DND-41 (cell line): ENCODE results near the gene GRIA1.

Experiments
- ATAC-seq: fragments of 200-7000 bp; cut with Tn5 transposase; 3 replicates; pipeline ENCODE4 v1.9.1; 2021; ENCODE audit warnings: low read depth; ENCODE audit not compliant: insufficient read depth
- DNase-seq: peaks from one replicate; pipeline ENCODE4 v3.0.0-alpha.2; 2020
- H2AFZ ChIP-seq: 2 replicates; pipeline ENCODE4 v1.6.0; 2012; ENCODE audit warnings: low read depth, low read length
- H3K27ac ChIP-seq: 2 replicates; pipeline ENCODE4 v1.5.1; 2012; ENCODE audit warnings: low read length, inconsistent platforms
- H3K27me3 ChIP-seq: fragments of 200-600 bp; sonication (generic); 2 replicates; pipeline ENCODE4 v1.6.0; 2012; ENCODE audit warnings: low read length, mild to moderate bottlenecking, inconsistent platforms; ENCODE audit not compliant: insufficient read depth, poor library complexity
- H3K36me3 ChIP-seq: 2 replicates; pipeline ENCODE4 v1.5.1; 2012; ENCODE audit warnings: low read length, inconsistent platforms; ENCODE audit not compliant: insufficient read depth
- H3K4me1 ChIP-seq: 2 replicates; pipeline ENCODE4 v1.5.1; 2012; ENCODE audit warnings: mild to moderate bottlenecking, low read length; ENCODE audit not compliant: insufficient read depth
- H3K4me2 ChIP-seq: 2 replicates; pipeline ENCODE4 v1.6.0; 2012; ENCODE audit warnings: mild to moderate bottlenecking, moderate library complexity, low read length, inconsistent platforms; ENCODE audit not compliant: insufficient read depth
- H3K4me3 ChIP-seq, 2 experiments: fragments of 200-600 bp in 1 of 2; shearing (Covaris generic) in 1 of 2; 2 replicates each; pipeline ENCODE4 v1.5.1; 2012 to 2016; ENCODE audit warnings: inconsistent platforms in 2 of 2, low read length in 2 of 2, mild to moderate bottlenecking in 2 of 2, low read depth in 1 of 2, moderate library complexity in 1 of 2
- H3K79me2 ChIP-seq: 2 replicates; pipeline ENCODE4 v1.6.0; 2012; ENCODE audit warnings: low read length, inconsistent platforms; ENCODE audit not compliant: insufficient read depth
- H3K9ac ChIP-seq: 2 replicates; pipeline ENCODE4 v1.6.0; 2012; ENCODE audit warnings: low read depth, mild to moderate bottlenecking, inconsistent platforms, low read length, moderate library complexity
- H3K9me3 ChIP-seq: 2 replicates; pipeline ENCODE4 v1.5.1; 2012; ENCODE audit warnings: low read length, moderate library complexity, mild to moderate bottlenecking, inconsistent platforms; ENCODE audit not compliant: insufficient read depth, severe bottlenecking
- H4K20me1 ChIP-seq: 2 replicates; pipeline ENCODE4 v1.6.0; 2012; ENCODE audit warnings: low read length; ENCODE audit not compliant: insufficient read depth
- EZH2 ChIP-seq: IDR thresholded peaks from 3 replicates; pipeline ENCODE4 v1.6.1; 2012; ENCODE audit warnings: borderline replicate concordance, low read depth, mild to moderate bottlenecking, moderate library complexity, low read length, inconsistent platforms; ENCODE audit not compliant: severe bottlenecking
- TF ChIP-seq, protein P1 (sequence below): IDR thresholded peaks from 2 replicates; pipeline ENCODE4 v1.5.1; 2012; ENCODE audit warnings: borderline replicate concordance, low read length, moderate library complexity, mild to moderate bottlenecking; ENCODE audit not compliant: poor library complexity, severe bottlenecking; ENCODE audit errors: extremely low read depth

GRIA1 gene

DNA sequence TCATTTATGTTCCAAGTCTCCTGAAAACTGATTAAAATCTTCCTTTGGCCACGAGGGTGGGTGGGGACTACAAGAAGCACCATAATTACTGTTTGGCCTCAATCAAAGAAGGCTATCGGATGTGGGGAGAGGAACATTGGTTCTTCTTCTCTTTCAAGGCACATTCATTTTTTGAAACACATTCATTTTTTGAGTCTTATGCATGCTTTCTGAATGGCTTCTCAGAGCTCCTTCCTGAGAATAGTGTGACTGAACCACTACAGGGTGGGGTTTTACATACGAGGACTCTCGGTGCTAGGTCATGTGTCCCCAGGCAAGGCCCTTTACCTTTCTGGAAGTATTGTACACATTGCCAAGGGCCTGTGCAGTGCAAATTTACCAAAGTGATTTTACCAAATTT lies 7.0 kb upstream of the GRIA1 start:
- Histone ChIP-seq H4K20me1 (no peaks in the 10 kb centered on the region), H3K79me2 (no peaks in the 10 kb centered on the region), H3K36me3 (no peaks in the 10 kb centered on the region), H3K9me3 (no peaks in the 10 kb centered on the region), H3K27ac (no peak overlapping the region), H3K9ac (no peak overlapping the region), H3K4me1 (no peaks in the 10 kb centered on the region), H2AFZ (no peak overlapping the region), H3K4me3 (no peak overlapping the region), H3K4me2 (no peak overlapping the region), H3K27me3 (no peaks in the 10 kb centered on the region)
- TF ChIP-seq EZH2, result no peak
- TF ChIP-seq, protein P1, sequence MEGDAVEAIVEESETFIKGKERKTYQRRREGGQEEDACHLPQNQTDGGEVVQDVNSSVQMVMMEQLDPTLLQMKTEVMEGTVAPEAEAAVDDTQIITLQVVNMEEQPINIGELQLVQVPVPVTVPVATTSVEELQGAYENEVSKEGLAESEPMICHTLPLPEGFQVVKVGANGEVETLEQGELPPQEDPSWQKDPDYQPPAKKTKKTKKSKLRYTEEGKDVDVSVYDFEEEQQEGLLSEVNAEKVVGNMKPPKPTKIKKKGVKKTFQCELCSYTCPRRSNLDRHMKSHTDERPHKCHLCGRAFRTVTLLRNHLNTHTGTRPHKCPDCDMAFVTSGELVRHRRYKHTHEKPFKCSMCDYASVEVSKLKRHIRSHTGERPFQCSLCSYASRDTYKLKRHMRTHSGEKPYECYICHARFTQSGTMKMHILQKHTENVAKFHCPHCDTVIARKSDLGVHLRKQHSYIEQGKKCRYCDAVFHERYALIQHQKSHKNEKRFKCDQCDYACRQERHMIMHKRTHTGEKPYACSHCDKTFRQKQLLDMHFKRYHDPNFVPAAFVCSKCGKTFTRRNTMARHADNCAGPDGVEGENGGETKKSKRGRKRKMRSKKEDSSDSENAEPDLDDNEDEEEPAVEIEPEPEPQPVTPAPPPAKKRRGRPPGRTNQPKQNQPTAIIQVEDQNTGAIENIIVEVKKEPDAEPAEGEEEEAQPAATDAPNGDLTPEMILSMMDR, result no peak
- no peak for ATAC-seq
- no peak for DNase-seq

DNA sequence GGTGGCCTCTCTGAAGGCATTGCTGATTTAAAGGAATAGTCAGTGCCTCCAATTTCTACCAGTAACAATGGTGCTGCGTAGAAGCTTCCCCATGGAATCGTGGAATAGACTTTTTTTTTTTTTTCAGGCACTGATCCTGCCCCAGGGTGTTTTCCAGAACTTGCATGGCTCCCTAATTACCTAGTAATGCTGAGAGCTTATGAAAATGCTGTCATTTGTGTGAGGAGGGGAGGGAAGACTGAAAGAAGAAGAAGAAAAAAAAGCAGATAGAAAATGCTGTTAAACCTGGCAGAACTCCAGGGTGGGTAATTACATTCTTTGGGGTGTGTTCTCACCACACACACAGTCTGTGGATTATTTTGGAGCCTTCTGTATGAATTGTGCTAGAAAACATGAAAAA lies 4.8 kb upstream of the GRIA1 start:
- Histone ChIP-seq H3K27ac (no peak overlapping the region), H4K20me1 (no peaks in the 10 kb centered on the region), H3K36me3 (no peaks in the 10 kb centered on the region), H3K9me3 (no peaks in the 10 kb centered on the region), H3K27me3 (peaks cover 6% of the 10 kb centered on the region), H2AFZ (no peak overlapping the region), H3K9ac (no peak overlapping the region), H3K4me3 (no peak overlapping the region), H3K4me2 (no peak overlapping the region), H3K79me2 (no peaks in the 10 kb centered on the region), H3K4me1 (no peaks in the 10 kb centered on the region)
- no peak for DNase-seq
- TF ChIP-seq, protein P1, result no peak
- TF ChIP-seq EZH2, result no peak
- no peak for ATAC-seq

DNA sequence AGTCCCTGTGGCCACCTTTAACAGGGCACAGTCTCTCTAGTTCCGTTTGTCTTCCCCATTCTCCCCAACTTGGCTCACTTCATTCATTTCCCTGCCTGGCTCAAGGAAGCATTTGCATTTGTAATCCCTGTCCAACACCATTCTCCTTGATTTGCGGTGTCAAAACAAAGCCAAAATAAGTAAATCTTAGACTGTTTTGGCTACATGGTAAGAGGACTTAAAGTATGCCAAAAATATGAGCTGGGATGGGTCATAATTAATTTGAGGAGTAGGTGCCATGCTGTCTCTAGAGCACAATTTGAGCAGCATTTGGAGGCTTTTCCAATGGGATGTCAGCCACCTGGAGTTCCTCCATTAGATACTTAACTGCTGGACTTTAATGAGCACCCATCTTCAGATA lies 3.7 kb upstream of the GRIA1 start:
- TF ChIP-seq EZH2, result no peak
- TF ChIP-seq, protein P1, result no peak
- Histone ChIP-seq H3K4me1 (no peaks in the 10 kb centered on the region), H3K79me2 (no peaks in the 10 kb centered on the region), H3K27me3 (peaks cover 9% of the 10 kb centered on the region), H3K36me3 (no peaks in the 10 kb centered on the region), H3K9me3 (no peaks in the 10 kb centered on the region), H2AFZ (no peak overlapping the region), H3K9ac (no peak overlapping the region), H3K27ac (no peak overlapping the region), H3K4me3 (no peak overlapping the region), H4K20me1 (no peaks in the 10 kb centered on the region), H3K4me2 (no peak overlapping the region)
- DNase-seq (no peak), ATAC-seq (no peak)

DNA sequence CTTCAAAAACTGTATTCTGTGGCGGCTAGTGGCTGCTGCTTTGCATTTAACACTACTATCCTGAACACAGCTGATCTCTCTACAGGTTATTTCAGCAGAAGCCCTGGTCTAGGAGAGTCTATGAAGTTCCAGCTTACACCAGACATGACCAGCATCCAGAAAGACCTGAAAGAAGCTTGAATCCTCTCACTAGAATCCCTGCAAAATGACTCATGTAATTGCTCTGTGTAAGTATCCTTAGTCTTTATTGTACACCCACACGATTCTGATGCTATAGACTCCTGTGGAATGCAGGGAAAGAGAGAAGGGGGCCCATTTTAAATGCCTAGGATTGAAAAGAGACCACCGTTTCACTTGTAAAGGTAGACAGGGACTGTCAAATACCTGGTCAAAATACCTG lies 859 bp upstream of the GRIA1 start:
- Histone ChIP-seq H2AFZ (no peak overlapping the region), H3K9ac (no peak overlapping the region), H3K4me3 (no peak overlapping the region), H3K4me2 (no peak overlapping the region), H3K9me3 (no peaks in the 10 kb centered on the region), H3K4me1 (no peaks in the 10 kb centered on the region), H4K20me1 (no peaks in the 10 kb centered on the region), H3K79me2 (no peaks in the 10 kb centered on the region), H3K27ac (no peak overlapping the region), H3K36me3 (no peaks in the 10 kb centered on the region), H3K27me3 (peaks cover 9% of the 10 kb centered on the region)
- DNase-seq (no peak), ATAC-seq (no peak)
- no peak for TF ChIP-seq EZH2
- TF ChIP-seq, protein P1, result no peak
